GM21786 (cell line): ENCODE results near the gene AUTS2.
A peak's percentile ranks its signal among the peaks of the same experiment; 100 is the strongest.

Source experiments
- ATAC-seq: cut with Tn5 transposase; IDR thresholded peaks from one replicate; pipeline ENCODE4 v1.9.1; 2021; ENCODE audit not compliant: unreplicated experiment

Gene AUTS2

GRCh38 chr7:69599955-69600709 is 1.9 kb downstream of the AUTS2 start:
- no peak for ATAC-seq

- ATAC-seq, result no peak
These were observed 2.6 kb downstream of the AUTS2 start for GRCh38 chr7:69600710-69601519.

DNA sequence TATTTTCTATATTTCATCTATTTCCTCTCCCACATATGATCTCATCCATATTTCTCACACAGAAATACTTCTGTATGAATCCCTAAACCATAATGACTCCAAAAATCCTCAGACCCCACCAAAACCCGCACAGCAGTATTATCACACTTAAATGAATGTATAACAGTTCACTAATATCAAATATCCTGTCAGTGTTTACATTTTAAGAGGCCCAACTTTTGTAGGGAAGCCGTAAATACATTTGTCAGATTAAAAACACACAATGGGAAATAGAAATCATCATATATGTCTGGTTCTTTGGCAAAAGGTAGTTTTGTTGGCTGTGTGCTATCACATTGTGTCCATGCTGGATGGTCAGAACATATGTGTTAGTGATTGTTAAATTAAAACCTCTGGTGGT is 4.2 kb downstream of the AUTS2 start:
- ATAC-seq, result no peak

- peak; percentile 40 for ATAC-seq
These were observed 5.1 kb downstream of the AUTS2 start for GRCh38 chr7:69603351-69603750.

DNA sequence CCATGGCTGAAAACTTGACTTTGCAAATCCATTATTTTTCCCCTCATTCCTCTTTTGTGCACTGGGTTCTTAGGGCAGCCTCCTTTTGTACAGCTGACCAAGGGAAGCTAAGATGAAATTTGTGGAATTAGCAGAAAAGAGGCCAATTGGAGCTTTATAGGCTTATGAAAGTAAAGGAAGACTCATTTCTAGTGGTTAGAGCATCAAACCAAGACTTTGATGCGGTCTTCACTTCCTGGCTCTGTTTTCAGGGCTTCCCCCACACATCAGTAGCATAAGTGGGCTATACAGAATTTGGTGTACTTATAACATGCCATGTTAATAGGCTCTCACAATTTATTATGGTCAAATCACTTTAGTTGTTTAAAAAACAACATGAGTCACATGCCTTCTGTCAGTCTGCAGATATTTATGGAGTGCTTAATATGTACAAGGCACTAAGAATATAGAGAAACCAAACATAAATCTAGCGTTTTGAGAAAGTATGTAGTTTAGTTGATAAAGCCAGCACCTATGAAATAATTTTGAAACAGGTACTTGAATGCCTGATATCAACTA is 5.7 kb downstream of the AUTS2 start:
- ATAC-seq, result peak; percentile 78

DNA sequence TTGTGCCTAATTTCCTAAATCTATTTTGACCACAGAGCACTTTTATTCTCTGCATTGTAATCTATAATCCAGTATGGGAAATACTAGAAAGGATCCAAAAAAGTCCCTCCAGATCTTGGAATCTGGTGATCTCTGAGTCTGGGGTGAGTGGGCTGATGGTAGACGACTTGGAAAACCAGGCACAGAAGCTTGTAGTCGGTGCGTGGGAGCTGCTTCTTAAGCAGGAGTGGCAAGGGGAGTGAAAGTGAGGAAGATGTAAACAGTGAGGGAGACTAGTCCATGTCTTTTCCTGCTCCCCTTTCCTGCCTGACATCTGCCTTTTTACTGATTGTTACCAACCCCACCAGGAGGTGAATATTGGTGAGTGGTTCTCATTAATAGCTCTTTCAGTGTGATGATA is 6.8 kb downstream of the AUTS2 start:
- no peak for ATAC-seq

GRCh38 chr7:69605546-69605945 is 7.3 kb downstream of the AUTS2 start:
- no peak for ATAC-seq

DNA sequence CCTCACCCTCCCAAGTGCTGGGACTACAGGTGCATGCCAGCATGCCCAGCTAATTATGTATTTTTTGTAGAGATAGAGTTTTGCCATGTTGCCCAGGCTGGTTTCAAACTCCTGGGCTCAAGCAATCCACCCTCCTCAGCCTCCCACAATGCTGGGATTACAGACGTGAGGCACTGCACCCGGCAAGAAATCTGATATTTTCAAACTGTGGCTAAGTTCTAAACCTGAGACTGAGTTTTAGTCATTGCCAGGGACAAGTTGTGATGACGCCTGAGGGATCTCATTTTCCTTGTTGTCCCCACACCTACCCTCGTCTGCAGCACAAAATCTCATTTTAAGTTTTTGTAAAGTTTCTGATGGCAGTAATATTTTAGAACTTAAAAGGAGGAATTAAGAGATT is 9.8 kb downstream of the AUTS2 start:
- no peak for ATAC-seq

GRCh38 chr7:69608878-69609277 is 10.6 kb downstream of the AUTS2 start:
- no peak for ATAC-seq

- no peak for ATAC-seq
These were observed 11.5 kb downstream of the AUTS2 start for GRCh38 chr7:69609541-69610373.

DNA sequence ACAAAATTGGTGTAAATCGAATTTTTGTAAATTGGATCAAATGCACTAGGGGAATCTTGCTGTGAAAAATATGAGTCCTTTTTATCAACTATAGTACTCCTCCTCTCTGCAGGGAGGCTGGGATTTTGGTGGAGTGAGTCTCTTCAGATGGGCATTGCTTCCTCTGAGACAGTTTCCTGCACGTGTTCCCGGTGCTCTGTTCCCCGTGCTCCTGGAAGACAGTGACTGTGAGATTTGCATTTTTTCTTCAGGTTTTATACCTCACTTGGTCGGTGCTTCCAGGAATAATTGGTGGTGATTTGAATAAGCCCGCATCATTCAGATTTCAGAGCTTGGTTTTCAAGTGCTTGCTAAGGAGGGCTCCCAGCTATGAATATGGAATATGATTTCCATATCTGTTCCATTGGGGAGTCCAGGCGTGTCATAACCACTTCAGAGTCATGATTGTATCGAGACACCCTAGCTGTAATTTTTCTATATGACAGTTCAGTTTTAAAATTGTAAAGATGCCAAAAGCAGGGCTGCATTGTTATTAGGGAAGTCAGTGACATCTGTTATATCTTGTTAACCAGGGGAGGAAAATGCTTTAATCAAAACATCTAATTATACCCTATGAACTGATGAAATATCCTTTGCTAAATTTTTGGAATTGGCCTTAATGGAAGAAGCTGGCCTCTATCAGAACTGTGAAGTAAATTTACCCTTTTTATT is 12.3 kb downstream of the AUTS2 start:
- no peak for ATAC-seq

DNA sequence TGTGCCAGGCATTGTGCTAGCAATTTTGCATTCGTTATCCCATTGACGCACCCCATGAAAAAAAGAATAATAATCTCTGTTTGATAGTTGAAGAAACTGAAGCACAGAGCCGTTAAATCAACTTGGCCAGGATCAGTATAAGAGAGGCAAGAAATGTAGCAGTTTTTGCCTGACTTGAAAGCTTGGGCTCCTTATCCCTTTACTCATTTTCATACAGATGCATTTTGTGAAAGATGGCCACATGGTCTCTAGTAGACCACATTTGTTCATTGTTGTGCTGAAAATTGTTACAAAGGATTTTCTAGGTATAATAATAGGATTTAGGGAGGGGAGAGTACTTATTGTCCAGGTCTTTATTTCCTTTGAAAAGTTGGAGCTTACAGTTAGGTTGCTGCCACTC is 14.7 kb downstream of the AUTS2 start:
- ATAC-seq, result no peak

DNA sequence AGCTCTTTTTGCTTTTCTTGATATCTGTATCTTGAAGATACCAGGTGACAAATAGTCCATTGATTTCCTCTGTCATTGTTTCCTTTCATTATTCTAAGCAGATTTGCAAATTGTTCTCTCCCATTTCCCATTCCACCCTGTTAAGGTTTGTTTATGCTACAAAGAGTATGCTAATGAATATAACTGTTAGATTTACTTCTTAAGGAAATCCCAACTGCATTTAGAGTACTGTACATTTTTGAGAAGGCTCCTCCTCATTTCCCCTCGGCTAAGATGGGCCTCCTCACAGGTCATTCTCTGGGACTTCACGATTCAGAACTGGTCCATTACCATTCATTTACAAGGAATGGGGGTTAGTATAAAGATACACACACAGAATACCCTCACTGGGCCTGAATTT is 15.6 kb downstream of the AUTS2 start:
- no peak for ATAC-seq

- no peak for ATAC-seq
These were observed 17.4 kb downstream of the AUTS2 start for GRCh38 chr7:69615685-69616084.

- ATAC-seq, result no peak
These were observed 19.1 kb downstream of the AUTS2 start for GRCh38 chr7:69617364-69617763.

- ATAC-seq, result no peak
These were observed 20.8 kb downstream of the AUTS2 start for GRCh38 chr7:69619054-69619453.

GRCh38 chr7:69619635-69620034 is 21.4 kb downstream of the AUTS2 start:
- ATAC-seq, result no peak

DNA sequence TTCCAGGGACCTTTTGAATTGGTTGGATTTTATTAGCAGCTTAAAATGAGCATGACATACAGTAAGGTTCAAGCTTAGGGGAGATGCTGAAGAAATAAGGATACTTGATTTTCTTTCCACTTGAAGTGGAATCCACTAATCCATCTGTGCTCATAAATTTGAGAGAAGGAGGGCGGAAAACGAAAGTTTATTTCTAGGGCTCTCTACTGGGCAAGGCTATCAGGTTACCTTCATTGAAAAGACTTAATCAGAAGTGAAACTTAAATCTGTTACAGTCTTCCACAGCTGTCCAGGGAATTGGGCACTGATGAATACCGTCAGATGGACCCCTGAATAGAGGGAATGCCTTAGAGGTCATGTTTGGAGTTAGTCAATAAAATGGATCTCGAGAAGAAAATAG is 21.8 kb downstream of the AUTS2 start:
- no peak for ATAC-seq

DNA sequence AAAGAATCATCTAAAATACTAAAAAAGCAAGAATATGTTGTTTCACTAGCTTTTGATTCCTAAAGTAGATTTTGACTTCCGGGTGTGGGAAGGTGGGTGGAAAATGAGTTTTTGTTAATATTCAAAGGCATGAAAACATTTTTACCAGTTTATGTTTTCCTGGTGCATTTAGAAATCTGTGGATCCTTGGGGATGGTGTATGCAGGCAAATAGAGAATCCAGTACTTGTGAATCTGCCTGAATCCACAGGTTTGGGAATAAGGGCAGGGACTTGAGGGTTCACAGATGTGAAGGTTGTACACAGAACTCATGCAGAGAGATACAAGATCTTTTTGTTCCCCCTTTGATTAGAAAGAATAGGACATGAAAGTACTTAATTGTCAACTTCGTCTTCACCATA is 22.4 kb downstream of the AUTS2 start:
- ATAC-seq, result no peak

DNA sequence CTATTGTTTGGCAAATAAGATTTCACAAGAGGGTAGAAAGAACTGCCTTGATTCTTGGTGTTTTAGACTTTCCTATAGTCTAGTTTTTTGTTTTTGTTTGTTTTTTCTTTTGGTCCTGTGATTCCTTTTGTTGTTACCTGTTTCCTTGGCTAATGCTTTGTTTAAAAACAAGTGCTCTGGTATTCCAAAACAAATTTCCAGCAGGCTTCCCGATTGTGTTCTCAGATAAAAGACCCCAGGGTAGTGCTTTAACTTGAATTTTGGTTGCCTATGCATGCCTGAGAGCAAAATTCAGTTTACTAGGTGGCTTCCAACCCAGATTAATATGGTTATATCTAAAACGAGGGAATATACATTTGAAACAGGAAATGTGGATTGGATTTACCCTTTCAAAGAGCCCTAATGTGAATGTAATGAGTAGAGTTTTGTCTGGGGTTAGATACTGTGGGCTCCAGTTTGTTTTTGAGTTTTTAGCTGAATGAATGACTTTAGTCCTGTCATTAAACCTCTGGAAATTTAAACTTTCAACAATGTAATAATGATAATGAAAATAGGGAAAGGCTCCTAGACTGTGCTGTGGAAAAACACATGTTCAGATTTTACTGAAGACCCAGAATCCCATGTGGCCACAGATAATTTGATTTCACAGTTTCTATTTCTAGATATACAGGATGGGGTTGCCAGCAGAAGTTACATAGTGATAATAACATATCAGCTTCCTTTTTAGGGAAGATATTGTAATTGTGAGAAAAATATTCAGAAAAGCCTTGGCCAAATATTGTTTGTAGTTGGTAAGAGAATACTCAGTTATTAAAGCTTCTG is 23.9 kb downstream of the AUTS2 start:
- ATAC-seq, result no peak
